HepG2 (cell line): ENCODE measurements around the gene PPP1R12A. TPM values are rescaled to one million over a fixed set of nuclear protein-coding genes. Genes with fewer than 3 reads are reported as not detected.

Experiments used
- ATAC-seq: fragments of 200-7000 bp; cut with Tn5 transposase; 3 replicates; pipeline ENCODE4 v1.9.1; 2020; ENCODE audit warnings: mild to moderate bottlenecking, moderate library complexity
- Bru-seq: library from RNA; stranded (reverse); fragments of 400-500 nt; gene quantifications from one replicate; lab custom pipeline; 2021; lab: Mats Ljungman, UMichigan
- BruChase-seq, 2 experiments: library from RNA; stranded (reverse); fragments of 400-500 nt; gene quantifications; one replicate each; lab custom pipeline; 2021; lab: Mats Ljungman, UMichigan
- BruUV-seq: library from RNA; stranded (reverse); fragments of 400-500 nt; replicated peaks from 2 replicates; lab custom pipeline; 2021; lab: Mats Ljungman, UMichigan
- CTCF ChIA-PET: fragments of 300-600 bp; formaldehyde crosslinking; extraction: SDS; loops from one replicate; lab custom pipeline; 2021; ENCODE audit warnings: low total read pairs, inconsistent platforms, low intra/inter-chr PET ratio; lab: Yijun Ruan, JAX
- POLR2A ChIA-PET: fragments of 350-600 bp; sonication (Branson Sonifier 250); formaldehyde crosslinking; loops from one replicate; lab custom pipeline; 2020; ENCODE audit warnings: antibody characterized with exemption, inconsistent platforms; lab: Yijun Ruan, JAX
- DNase-seq: peaks from one replicate; pipeline ENCODE4 v3.0.0-alpha.2; 2015; ENCODE audit warnings: low spot score
- FAIRE-seq: peaks from 3 replicates; lab custom pipeline; 2011; peaks lifted over from hg19 to GRCh38; lab: Jason Lieb, UNC
- H2AFZ ChIP-seq: one replicate; pipeline ENCODE4 v1.6.1; 2011; ENCODE audit warnings: low read length, inconsistent platforms
- H3K27ac ChIP-seq: fragments of 300-600 bp; 3 replicates; pipeline ENCODE4 v1.8.0; 2011; ENCODE audit warnings: mixed run types, mild to moderate bottlenecking, mixed read lengths, low read length, inconsistent platforms; ENCODE audit not compliant: insufficient read depth; ENCODE audit errors: extremely low read length
- H3K27me3 ChIP-seq, 2 experiments: fragments of 200-600 bp in 1 of 2; 2 replicates in 1 of 2; 3 replicates in 1 of 2; pipeline versions ENCODE4 v1.6.0 to v1.8.0; 2011; ENCODE audit warnings: low read length in 2 of 2, mild to moderate bottlenecking in 2 of 2, moderate library complexity in 2 of 2, inconsistent platforms in 1 of 2; ENCODE audit not compliant: insufficient read depth in 2 of 2, control insufficient read depth in 1 of 2
- H3K36me3 ChIP-seq, 2 experiments: fragments of 200-600 bp in 1 of 2; replicated peaks in 1 of 2; 2 replicates in 1 of 2; 3 replicates in 1 of 2; pipeline versions ENCODE4 v1.5.1 to v1.8.0; 2011; ENCODE audit warnings: low read length in 2 of 2, inconsistent platforms in 1 of 2; ENCODE audit not compliant: insufficient read depth in 2 of 2, control insufficient read depth in 1 of 2
- H3K4me1 ChIP-seq: 2 replicates; pipeline ENCODE4 v1.5.1; 2012; ENCODE audit warnings: low read length, inconsistent platforms; ENCODE audit not compliant: insufficient read depth
- H3K4me2 ChIP-seq: 2 replicates; pipeline ENCODE4 v1.6.0; 2011; ENCODE audit warnings: low read depth, low read length, inconsistent platforms
- H3K4me3 ChIP-seq, 3 experiments: fragments of 200-600 bp in 1 of 3; sonication (generic), shearing (Covaris generic) in 1 of 3; replicated peaks in 1 of 3; 2 replicates each; pipeline ENCODE4 v1.5.1; 2011 to 2016; ENCODE audit warnings: low read length in 3 of 3, inconsistent platforms in 2 of 3, low read depth in 2 of 3, mild to moderate bottlenecking in 2 of 3, control low read depth in 1 of 3, mixed read lengths in 1 of 3; ENCODE audit not compliant: insufficient read depth in 1 of 3
- H3K79me2 ChIP-seq: one replicate; pipeline ENCODE4 v1.6.1; 2011; ENCODE audit warnings: low read length, inconsistent platforms; ENCODE audit not compliant: insufficient read depth
- H3K9ac ChIP-seq: 2 replicates; pipeline ENCODE4 v1.6.0; 2011; ENCODE audit warnings: mild to moderate bottlenecking, low read depth, low read length, inconsistent platforms; ENCODE audit not compliant: insufficient read depth
- H3K9me3 ChIP-seq: 2 replicates; pipeline ENCODE4 v1.5.1; 2012; ENCODE audit warnings: mild to moderate bottlenecking, low read length
- H4K20me1 ChIP-seq: 2 replicates; pipeline ENCODE4 v1.6.0; 2011; ENCODE audit warnings: inconsistent platforms, mild to moderate bottlenecking, low read length, moderate library complexity; ENCODE audit not compliant: insufficient read depth
- ATF5 ChIP-seq: sonication (generic); formaldehyde crosslinking; IDR thresholded peaks from 2 replicates; pipeline ENCODE4 v1.4.0; 2020; ENCODE audit warnings: mild to moderate bottlenecking, low read depth, missing genetic modification reagents
- CHCHD3 ChIP-seq: sonication (generic); formaldehyde crosslinking; IDR thresholded peaks from 2 replicates; pipeline ENCODE4 v1.8.0; 2022; ENCODE audit warnings: mild to moderate bottlenecking, missing genetic modification reagents, moderate library complexity
- GLI4 ChIP-seq: sonication (generic); formaldehyde crosslinking; IDR thresholded peaks from 2 replicates; pipeline ENCODE4 v1.5.1; 2020; ENCODE audit warnings: missing genetic modification reagents, mild to moderate bottlenecking, moderate library complexity, borderline replicate concordance
- HIVEP1 ChIP-seq: sonication (generic); formaldehyde crosslinking; IDR thresholded peaks from 2 replicates; pipeline ENCODE4 v1.4.0; 2020; ENCODE audit warnings: mild to moderate bottlenecking, missing genetic modification reagents
- HNRNPK ChIP-seq: fragments of 200-400 bp; formaldehyde crosslinking; IDR thresholded peaks from 2 replicates; pipeline ENCODE4 v1.6.1; 2018; ENCODE audit warnings: low read length, low read depth, moderate library complexity, mild to moderate bottlenecking; ENCODE audit not compliant: poor library complexity, severe bottlenecking
- MLXIP ChIP-seq: sonication (generic); formaldehyde crosslinking; IDR thresholded peaks from 2 replicates; pipeline ENCODE4 v1.9.0; 2021; ENCODE audit warnings: missing genetic modification reagents, borderline replicate concordance
- NR1H2 ChIP-seq: sonication (generic); formaldehyde crosslinking; IDR thresholded peaks from 2 replicates; pipeline ENCODE4 v1.8.1; 2022; ENCODE audit warnings: low read depth, missing genetic modification reagents, borderline replicate concordance
- PAF1 ChIP-seq: IDR thresholded peaks from 2 replicates; pipeline ENCODE4 v1.6.1; 2016; ENCODE audit warnings: missing genetic modification reagents, missing compliant biosample characterization
- SALL1 ChIP-seq: sonication (generic); formaldehyde crosslinking; IDR thresholded peaks from 2 replicates; pipeline ENCODE4 v1.8.0; 2022; ENCODE audit warnings: mild to moderate bottlenecking, missing genetic modification reagents
- ZBTB2 ChIP-seq: sonication (generic); formaldehyde crosslinking; IDR thresholded peaks from 2 replicates; pipeline ENCODE4 v1.8.0; 2022; ENCODE audit warnings: low read depth, missing genetic modification reagents
- ZFY ChIP-seq: sonication (generic); formaldehyde crosslinking; IDR thresholded peaks from 2 replicates; pipeline ENCODE4 v1.4.0; 2020; ENCODE audit warnings: missing genetic modification reagents
- ZNF773 ChIP-seq: sonication (generic); formaldehyde crosslinking; IDR thresholded peaks from 2 replicates; pipeline ENCODE4 v1.4.0; 2020; ENCODE audit warnings: missing genetic modification reagents, borderline replicate concordance
- WGBS: methylation state at CpG from one replicate; pipeline ENCODE4 v1.1.6; 2017; ENCODE audit warnings: low lambda C conversion rate; 5-methylcytosine and 5-hydroxymethylcytosine counted together
- in situ Hi-C: cut with HindIII; loops from 2 replicates; pipeline ENCODE4 v1.10.0; 2017; ENCODE audit warnings: low pct_unique_long_range_greater_than_20kb; ENCODE audit not compliant: extremely low pct_ligation_motif_present
- intact Hi-C: fragments of 100-400 bp; cut with micrococcal nuclease; formaldehyde crosslinking; loops from one replicate; pipeline ENCODE4 v1.10.0; 2022; ENCODE audit not compliant: unreplicated experiment
- long read RNA-seq, 2 experiments: library from RNA in 1 of 2; library from polyadenylated mRNA in 1 of 2; stranded (forward) in 1 of 2; unstranded in 1 of 2; transcript quantifications; one replicate each; pipeline ENCODE4 v2.0.0, GENCODE V29; 2019 to 2022
- polyA minus RNA-seq, 3 experiments: library from RNA; depleted of rRNA, polyadenylated mRNA; stranded (reverse); fragments of >200 nt; gene quantifications; 2 replicates each; pipeline ENCODE4 v1.2.3, GENCODE V29; 2011; ENCODE audit warnings: low replicate concordance in 1 of 3
- polyA plus RNA-seq, 8 experiments: library from polyadenylated mRNA; depleted of rRNA in 3 of 8; stranded (reverse) in 7 of 8; unstranded in 1 of 8; fragments of >200 nt; fragmentation: Illumina TruSeq in 4 of 8; extraction: Trizol in 4 of 8; gene quantifications; 2 replicates each; pipeline versions ENCODE4 v1.2.1 to v1.2.3, GENCODE V29; 2011 to 2016; ENCODE audit warnings: low read depth in 4 of 8, missing spikeins in 1 of 8, mixed read lengths in 1 of 8; ENCODE audit not compliant: insufficient read depth in 1 of 8
- total RNA-seq, 5 experiments: library from RNA; depleted of rRNA; stranded (reverse); fragments of >200 nt; fragmentation: Illumina TruSeq; extraction: Trizol; gene quantifications; 2 replicates each; pipeline ENCODE4 v1.2.3, GENCODE V29; 2016; ENCODE audit warnings: low read depth in 1 of 5

Gene PPP1R12A
- total RNA-seq (2016; rRNA removed; fragmentation: Illumina TruSeq; extraction: Trizol): 38.1 and 50.0 TPM in 2 replicates
- total RNA-seq (2016; cell fraction: cytosol; rRNA removed; fragmentation: Illumina TruSeq; extraction: Trizol; ENCODE audit: low read depth): 9.5 and 9.7 TPM in 2 replicates
- 34.3 and 46.1 TPM in 2 replicates for total RNA-seq (2016; cell fraction: insoluble cytoplasmic fraction; rRNA removed; fragmentation: Illumina TruSeq; extraction: Trizol)
- 9.0 and 11.0 TPM in 2 replicates for total RNA-seq (2016; cell fraction: membrane; rRNA removed; fragmentation: Illumina TruSeq; extraction: Trizol)
- 71.8 and 85.6 TPM in 2 replicates for total RNA-seq (2016; cell fraction: nucleus; rRNA removed; fragmentation: Illumina TruSeq; extraction: Trizol)
- 15.2 and 23.8 TPM in 2 replicates for polyA plus RNA-seq (2011; rRNA removed)
- 5.3 and 7.6 TPM in 2 replicates for polyA plus RNA-seq (2011; cell fraction: cytosol; rRNA removed)
- polyA plus RNA-seq (2011; cell fraction: nucleus; rRNA removed): 20.0 and 20.9 TPM in 2 replicates
- polyA plus RNA-seq (2012): 14.8 and 21.7 TPM in 2 replicates
- polyA plus RNA-seq (2016; cell fraction: cytosol; fragmentation: Illumina TruSeq; extraction: Trizol; ENCODE audit: low read depth): 0.25 and 0.49 TPM in 2 replicates
- 13.4 and 14.7 TPM in 2 replicates for polyA plus RNA-seq (2016; cell fraction: insoluble cytoplasmic fraction; fragmentation: Illumina TruSeq; extraction: Trizol; ENCODE audit: low read depth)
- 1.1 and 1.3 TPM in 2 replicates for polyA plus RNA-seq (2016; cell fraction: membrane; fragmentation: Illumina TruSeq; extraction: Trizol; ENCODE audit: low read depth)
- polyA plus RNA-seq (2016; cell fraction: nucleus; fragmentation: Illumina TruSeq; extraction: Trizol; ENCODE audit: insufficient read depth, low read depth): 32.1 and 35.6 TPM in 2 replicates
- 46.9 and 51.1 TPM in 2 replicates for polyA minus RNA-seq (2011; rRNA and poly(A)+ RNA removed; ENCODE audit: low replicate concordance)
- 32.1 and 37.0 TPM in 2 replicates for polyA minus RNA-seq (2011; cell fraction: cytosol; rRNA and poly(A)+ RNA removed)
- 148 and 194 TPM in 2 replicates for polyA minus RNA-seq (2011; cell fraction: nucleus; rRNA and poly(A)+ RNA removed)
- Bru-seq, nascent RNA: percentile 88 among the genes with signal in this experiment
- BruChase-seq, experiment 1, labeled RNA remaining after a 6-hour chase: percentile 78 among the genes with signal in this experiment
- percentile 81 among the genes with signal in this experiment for BruChase-seq, experiment 2, labeled RNA remaining after a 2-hour chase
- long read RNA-seq, experiment 1, partial matches to known transcripts: 27 of 32 reads
- long read RNA-seq, experiment 1, other reads (novel, unspliced or antisense): 4 of 32 reads
- long read RNA-seq, experiment 2, partial matches to known transcripts: 0 of 22 reads
- long read RNA-seq, experiment 2, other reads (novel, unspliced or antisense): 22 of 22 reads

- H3K4me3 ChIP-seq: peak within 1 kb of the TSS; percentile 74 to 100 (median 98)
- H3K27ac ChIP-seq: peak within 1 kb of the TSS; percentile 95
- CTCF ChIA-PET: no interaction called here
- POLR2A ChIA-PET: interaction anchor here (0.8 to 1.0 kb wide), 2 partner anchors 10 to 15 kb away, joined by 3 to 4 read pairs; no protein-coding TSS in a partner anchor
- 1% methylated on average over 10 of the region's 44 CpGs for WGBS
- intact Hi-C loops: loop anchor here (1.0 to 10.0 kb wide), 4 partner anchors 48 to 251 kb away; partner anchors contain the start of gene PAWR
- BruUV-seq: no TSS peak
- H3K4me2 ChIP-seq: peak within 1 kb of the TSS; percentile 76
- H3K4me1 ChIP-seq: peaks cover 28% of the 10 kb centered on the region
- DNase-seq: peak; percentile 93
- no peaks in the 10 kb centered on the region for H3K9me3 ChIP-seq
- H2AFZ ChIP-seq: peak within 1 kb of the TSS; percentile 75
- peak; percentile 73 for FAIRE-seq
- peaks cover 50% of the 10 kb centered on the region for H3K79me2 ChIP-seq
- in situ Hi-C loops: no loop called here
- H3K36me3 ChIP-seq: no peaks in the 10 kb centered on the region; a peak in 1 of 5 replicates
- peaks cover 17% of the 10 kb centered on the region for H4K20me1 ChIP-seq
- H3K9ac ChIP-seq: peak within 1 kb of the TSS; percentile 89
- H3K27me3 ChIP-seq: no peaks in the 10 kb centered on the region; a peak in 1 of 5 replicates
- ATAC-seq: peak; percentile 96
- peak; percentile 78 for TF ChIP-seq HNRNPK
- TF ChIP-seq CHCHD3: no peak
- TF ChIP-seq ATF5 (CRISPR knock-in tag): no peak
- TF ChIP-seq ZNF773 (CRISPR knock-in tag): peak; percentile 79; the same call in 1 of the 2 replicates
- no peak for TF ChIP-seq NR1H2 (CRISPR knock-in tag)
- TF ChIP-seq HIVEP1 (CRISPR knock-in tag): no peak
- TF ChIP-seq GLI4 (CRISPR knock-in tag): no peak
- peak; percentile 42; the same call in 1 of the 2 replicates for TF ChIP-seq ZBTB2 (CRISPR knock-in tag)
- TF ChIP-seq SALL1 (CRISPR knock-in tag): peak; percentile 66; the same call in 1 of the 2 replicates
- TF ChIP-seq PAF1: no peak
- TF ChIP-seq MLXIP (CRISPR knock-in tag): no peak
- TF ChIP-seq ZFY: peak; percentile 66; the same call in 1 of the 2 replicates
Measured at GRCh38 chr12:79935021-79935623, at the start of gene PPP1R12A. Gene PPP1R12A, minus strand, starts transcription at chr12:79935097. Its CDS starts 166 bp downstream, at chr12:79934931.
